Hepatocyte (in vitro differentiated cells): Measurements from ENCODE around the gene SRC. TPM values are rescaled to one million over a fixed set of nuclear protein-coding genes. Genes with fewer than 3 reads are reported as not detected.
"Not testable (repeated sequence)": the region's sequence is repeated elsewhere in the genome, so short reads cannot be mapped to it uniquely, and the experiment has no call there.

Experiments
- DNase-seq: peaks from one replicate; pipeline ENCODE4 v3.0.0-alpha.2; 2016; ENCODE audit warnings: low spot score
- H2AFZ ChIP-seq: fragments of 200-600 bp; sonication (generic); 2 replicates; pipeline ENCODE4 v1.6.0; 2016; ENCODE audit warnings: antibody characterized with exemption, mild to moderate bottlenecking
- H3K27ac ChIP-seq: fragments of 200-600 bp; sonication (generic); 2 replicates; pipeline ENCODE4 v1.5.1; 2016; ENCODE audit warnings: mild to moderate bottlenecking
- H3K27me3 ChIP-seq: fragments of 200-600 bp; sonication (generic); 2 replicates; pipeline ENCODE4 v1.6.1; 2016
- H3K36me3 ChIP-seq: fragments of 200-600 bp; sonication (generic); replicated peaks from 2 replicates; pipeline ENCODE4 v1.5.1; 2016; ENCODE audit warnings: low read depth; ENCODE audit not compliant: insufficient read depth
- H3K4me1 ChIP-seq: fragments of 200-600 bp; sonication (generic); 2 replicates; pipeline ENCODE4 v1.5.1; 2016; ENCODE audit warnings: mild to moderate bottlenecking, moderate library complexity; ENCODE audit not compliant: insufficient read depth
- H3K4me2 ChIP-seq: fragments of 200-600 bp; sonication (generic); 2 replicates; pipeline ENCODE4 v1.6.0; 2016
- H3K4me3 ChIP-seq: fragments of 200-600 bp; sonication (generic); 2 replicates; pipeline ENCODE4 v1.5.1; 2016; ENCODE audit warnings: mild to moderate bottlenecking
- H3K79me2 ChIP-seq: fragments of 200-600 bp; sonication (generic); 2 replicates; pipeline ENCODE4 v1.6.0; 2017; ENCODE audit warnings: mild to moderate bottlenecking
- H3K9me2 ChIP-seq: fragments of 200-600 bp; sonication (generic); replicated peaks from 2 replicates; pipeline ENCODE4 v1.6.0; 2017; ENCODE audit warnings: mild to moderate bottlenecking; ENCODE audit not compliant: insufficient read depth
- H3K9me3 ChIP-seq: fragments of 200-600 bp; sonication (generic); 2 replicates; pipeline ENCODE4 v1.5.1; 2016; ENCODE audit warnings: low read depth, mild to moderate bottlenecking
- H4K20me1 ChIP-seq: fragments of 200-600 bp; sonication (generic); 2 replicates; pipeline ENCODE4 v1.6.0; 2016; ENCODE audit warnings: mild to moderate bottlenecking; ENCODE audit not compliant: insufficient read depth, poor library complexity, severe bottlenecking
- CTCF ChIP-seq: fragments of 200-600 bp; sonication (generic); IDR thresholded peaks from 2 replicates; pipeline ENCODE4 v1.5.1; 2016; ENCODE audit warnings: antibody characterized with exemption, mild to moderate bottlenecking; ENCODE audit not compliant: poor library complexity
- EZH2 ChIP-seq: fragments of 200-600 bp; sonication (generic); IDR thresholded peaks from 2 replicates; pipeline ENCODE4 v1.6.1; 2016; ENCODE audit warnings: antibody characterized with exemption, mild to moderate bottlenecking, borderline replicate concordance
- EZH2phosphoT487 ChIP-seq: fragments of 200-600 bp; sonication (generic); IDR thresholded peaks from one replicate; pipeline ENCODE4 v1.6.1; 2018; ENCODE audit warnings: antibody characterized with exemption, mild to moderate bottlenecking, low read depth, moderate library complexity; ENCODE audit not compliant: unreplicated experiment, severe bottlenecking
- WGBS: methylation state at CpG from one replicate; pipeline ENCODE4 v1.1.6; 2016; ENCODE audit warnings: low lambda C conversion rate; ENCODE audit errors: missing lambda C conversion rate; 5-methylcytosine and 5-hydroxymethylcytosine counted together
- polyA plus RNA-seq: library from polyadenylated mRNA; unstranded; fragments of >200 nt; fragmentation: Nextera tagmentation; extraction: Ambion mirVana; gene quantifications from 2 replicates; pipeline ENCODE4 v1.2.1, GENCODE V29; 2016
- total RNA-seq: library from RNA; depleted of rRNA; stranded (reverse); fragments of >200 nt; gene quantifications from 2 replicates; pipeline ENCODE4 v1.2.3, GENCODE V29; 2014

Gene SRC
- total and polyA plus RNA-seq, 2 experiments from 2014 or later = 55.1 to 69.8 TPM

DNA sequence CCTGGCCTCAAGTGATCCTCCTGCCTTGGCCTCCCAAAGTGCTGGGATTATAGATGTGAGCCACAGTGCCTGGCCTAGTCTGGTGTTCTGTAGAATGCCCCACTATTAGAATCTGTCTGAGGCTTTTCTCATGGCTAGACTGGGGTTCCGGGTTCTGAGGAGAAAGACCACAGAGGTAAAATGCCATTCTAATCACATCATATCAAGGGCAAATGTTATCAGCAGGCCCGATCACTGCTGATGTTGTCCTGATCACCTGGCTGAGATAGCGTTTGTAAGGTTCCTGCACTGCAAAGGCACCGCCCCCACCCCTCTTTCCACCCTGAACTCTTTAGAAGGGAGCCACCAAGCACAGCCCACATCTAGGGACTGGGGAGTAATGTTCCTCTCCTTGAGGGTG is 6.7 kb upstream of the SRC start:
- H3K4me2 ChIP-seq = no peak overlapping the region

GRCh38 chr20:37339764-37340109 is 6.2 kb upstream of the SRC start:
- not testable (repeated sequence) for H3K79me2 ChIP-seq, DNase-seq, H3K9me2 ChIP-seq, H3K4me3 ChIP-seq, H3K9me3 ChIP-seq, H3K27me3 ChIP-seq, H3K27ac ChIP-seq, H4K20me1 ChIP-seq, H3K4me2 ChIP-seq, H3K36me3 ChIP-seq, H2AFZ ChIP-seq
- peaks cover 30% of the 10 kb centered on the region for H3K4me1 ChIP-seq
- 94% methylated on average over 7 of the region's 7 CpGs for WGBS

More for the DNA sequence above, 6.7 kb upstream of the SRC start:
- no peak overlapping the region for H2AFZ ChIP-seq
- DNase-seq = no peak
- no peaks in the 10 kb centered on the region for H4K20me1 ChIP-seq
- no peaks in the 10 kb centered on the region for H3K27me3 ChIP-seq
- TF ChIP-seq CTCF (no peak), EZH2phosphoT487 (no peak), EZH2 (no peak)
- H3K4me3 ChIP-seq = no peak overlapping the region
- no peaks in the 10 kb centered on the region for H3K79me2 ChIP-seq
- no peak overlapping the region for H3K27ac ChIP-seq
- H3K4me1 ChIP-seq = peaks cover 29% of the 10 kb centered on the region
- WGBS = 38% methylated on average over 4 of the region's 4 CpGs
- H3K36me3 ChIP-seq = no peaks in the 10 kb centered on the region
- H3K9me3 ChIP-seq = no peaks in the 10 kb centered on the region
- no peaks in the 10 kb centered on the region for H3K9me2 ChIP-seq

DNA sequence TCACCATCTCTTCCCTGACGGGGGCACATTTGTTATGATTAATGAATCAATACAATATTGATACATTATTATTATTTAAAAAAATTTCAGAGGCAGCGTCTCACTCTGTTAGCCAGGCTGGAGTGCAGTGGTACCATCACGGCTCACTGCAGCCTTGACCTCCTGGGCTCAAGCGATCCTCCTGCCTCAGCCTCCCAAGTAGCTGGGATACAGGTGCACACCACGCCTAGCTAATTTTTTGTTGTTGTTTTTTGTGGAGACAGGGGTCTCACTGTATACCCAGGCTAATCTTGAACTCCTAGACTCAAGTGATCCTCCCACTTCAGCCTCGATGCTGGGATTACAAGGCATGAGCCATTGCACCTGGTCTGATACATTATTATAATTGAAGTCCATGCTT is 4.9 kb upstream of the SRC start:
- Histone ChIP-seq H3K4me2 (no peak overlapping the region), H3K9me3 (no peaks in the 10 kb centered on the region), H3K4me1 (peaks cover 33% of the 10 kb centered on the region), H3K27ac (no peak overlapping the region), H2AFZ (no peak overlapping the region), H3K27me3 (no peaks in the 10 kb centered on the region), H3K36me3 (no peaks in the 10 kb centered on the region), H4K20me1 (no peaks in the 10 kb centered on the region), H3K79me2 (peaks cover 8% of the 10 kb centered on the region), H3K9me2 (no peaks in the 10 kb centered on the region), H3K4me3 (no peak overlapping the region)
- DNase-seq = no peak
- 95% methylated on average over 6 of the region's 6 CpGs for WGBS
- TF ChIP-seq EZH2phosphoT487 = no peak
- TF ChIP-seq CTCF = no peak
- TF ChIP-seq EZH2 = no peak

GRCh38 chr20:37341632-37342031 is 4.3 kb upstream of the SRC start:
- Histone ChIP-seq H3K4me1 (peaks cover 28% of the 10 kb centered on the region), H3K4me2 (no peak overlapping the region), H3K79me2 (peaks cover 13% of the 10 kb centered on the region), H3K9me2 (no peaks in the 10 kb centered on the region), H3K4me3 (no peak overlapping the region), H3K9me3 (no peaks in the 10 kb centered on the region), H3K27ac (no peak overlapping the region), H2AFZ (no peak overlapping the region), H3K27me3 (no peaks in the 10 kb centered on the region), H4K20me1 (no peaks in the 10 kb centered on the region), H3K36me3 (no peaks in the 10 kb centered on the region)
- TF ChIP-seq EZH2 = no peak
- no peak for TF ChIP-seq CTCF
- TF ChIP-seq EZH2phosphoT487 = no peak
- DNase-seq = no peak
- 96% methylated on average over 11 of the region's 11 CpGs for WGBS
